NCI-H1436 treated with DMSO at 0.1 percent for 48 hours (cell line): Measurements from ENCODE around the gene ARSJ.

Source experiments
- DNase-seq: peaks from one replicate; lab custom pipeline; 2025; lab: John Stamatoyannopoulos, UW

Gene ARSJ

GRCh38 chr4:113987382-113987941 lies 8.0 kb upstream of the ARSJ start:
- DNase-seq, result no peak

GRCh38 chr4:113982181-113982580 lies 2.7 kb upstream of the ARSJ start:
- DNase-seq, result no peak

- DNase-seq, result no peak
Measured at GRCh38 chr4:113981591-113981990, 2.1 kb upstream of the ARSJ start.

- no peak for DNase-seq
Measured at GRCh38 chr4:113979905-113980615, 613 bp upstream of the ARSJ start.

- DNase-seq, result no peak
Measured at GRCh38 chr4:113978561-113979147, 793 bp downstream of the ARSJ start.

GRCh38 chr4:113978105-113978504 lies 1.3 kb downstream of the ARSJ start:
- no peak for DNase-seq

- no peak for DNase-seq
Measured at GRCh38 chr4:113977526-113977855, 2.0 kb downstream of the ARSJ start.

- no peak for DNase-seq
Measured at GRCh38 chr4:113976741-113977525, 2.5 kb downstream of the ARSJ start.

GRCh38 chr4:113975578-113975977 lies 3.9 kb downstream of the ARSJ start:
- no peak for DNase-seq

GRCh38 chr4:113974467-113974866 lies 5.0 kb downstream of the ARSJ start:
- DNase-seq, result no peak

GRCh38 chr4:113973345-113973744 lies 6.1 kb downstream of the ARSJ start:
- DNase-seq, result no peak

- DNase-seq, result no peak
Measured at GRCh38 chr4:113972781-113973180, 6.7 kb downstream of the ARSJ start.

GRCh38 chr4:113971706-113972360 lies 7.6 kb downstream of the ARSJ start:
- DNase-seq, result no peak

GRCh38 chr4:113969709-113970334 lies 9.6 kb downstream of the ARSJ start:
- no peak for DNase-seq

- DNase-seq, result no peak
Measured at GRCh38 chr4:113968473-113968872, 11.0 kb downstream of the ARSJ start.

- DNase-seq, result no peak
Measured at GRCh38 chr4:113967687-113968086, 11.8 kb downstream of the ARSJ start.

- no peak for DNase-seq
Measured at GRCh38 chr4:113962719-113963265, 16.7 kb downstream of the ARSJ start.

GRCh38 chr4:113962016-113962347 lies 17.5 kb downstream of the ARSJ start:
- DNase-seq, result no peak

- DNase-seq, result no peak
Measured at GRCh38 chr4:113960684-113961321, 18.6 kb downstream of the ARSJ start.

GRCh38 chr4:113959539-113959937 lies 19.9 kb downstream of the ARSJ start:
- no peak for DNase-seq
